Endodermal cell (in vitro differentiated cells): ENCODE results near the gene CAPN2. TPM values are rescaled to one million over a fixed set of nuclear protein-coding genes. Genes with fewer than 3 reads are reported as not detected.

Source experiments
- DNase-seq: peaks from one replicate; pipeline ENCODE4 v3.0.0-alpha.2; 2017
- H3K27ac ChIP-seq: 2 replicates; pipeline ENCODE4 v1.5.1; 2013; ENCODE audit warnings: mild to moderate bottlenecking, low read depth, low read length, moderate library complexity
- H3K27me3 ChIP-seq: 2 replicates; pipeline ENCODE4 v1.6.1; 2013; ENCODE audit warnings: mild to moderate bottlenecking, low read length, moderate library complexity; ENCODE audit not compliant: insufficient read depth, control insufficient read depth, poor library complexity, severe bottlenecking
- H3K36me3 ChIP-seq: 2 replicates; pipeline ENCODE4 v1.7.0; 2013; ENCODE audit warnings: mild to moderate bottlenecking, low read length, moderate library complexity; ENCODE audit not compliant: control insufficient read depth, insufficient read depth
- H3K4me1 ChIP-seq: one replicate; pipeline ENCODE4 v1.7.0; 2013; ENCODE audit warnings: low read length; ENCODE audit not compliant: control insufficient read depth, insufficient read depth
- H3K4me3 ChIP-seq: 2 replicates; pipeline ENCODE4 v1.5.1; 2013; ENCODE audit warnings: mild to moderate bottlenecking, low read length, moderate library complexity
- H3K9ac ChIP-seq: 2 replicates; pipeline ENCODE4 v1.6.1; 2013; ENCODE audit warnings: mild to moderate bottlenecking, low read length, moderate library complexity; ENCODE audit not compliant: poor library complexity, severe bottlenecking; ENCODE audit errors: extremely low read depth
- H3K9me3 ChIP-seq: 2 replicates; pipeline ENCODE4 v1.6.1; 2013; ENCODE audit warnings: mild to moderate bottlenecking, low read length, moderate library complexity; ENCODE audit not compliant: control insufficient read depth
- H3K27ac Mint-ChIP-seq: 2 replicates; pipeline ENCODE4 v1.8.0; 2020; ENCODE audit warnings: mixed read lengths
- H3K27me3 Mint-ChIP-seq: 2 replicates; pipeline ENCODE4 v1.8.0; 2021; ENCODE audit warnings: mild to moderate bottlenecking, mixed read lengths; ENCODE audit not compliant: insufficient read depth
- H3K36me3 Mint-ChIP-seq: 2 replicates; pipeline ENCODE4 v1.8.0; 2020; ENCODE audit warnings: low read depth, mixed read lengths
- H3K4me1 Mint-ChIP-seq: 2 replicates; pipeline ENCODE4 v1.8.0; 2020; ENCODE audit warnings: mixed read lengths
- H3K4me3 Mint-ChIP-seq: 2 replicates; pipeline ENCODE4 v1.8.0; 2020; ENCODE audit warnings: mild to moderate bottlenecking, moderate library complexity, mixed read lengths
- H3K9me3 Mint-ChIP-seq: 2 replicates; pipeline ENCODE4 v1.8.0; 2020; ENCODE audit warnings: mild to moderate bottlenecking, mixed read lengths
- CTCF ChIP-seq: fragments of 200-600 bp; sonication (generic); conservative IDR thresholded peaks from 2 replicates; pipeline ENCODE4 v1.5.0; 2021; ENCODE audit warnings: antibody characterized with exemption, mild to moderate bottlenecking
- WGBS, 2 experiments: methylation state at CpG; one replicate each; pipeline versions ENCODE4 v1.1.5 to v1.1.7; 2013; ENCODE audit warnings: missing lambda C conversion rate in 2 of 2, mixed read lengths in 1 of 2; ENCODE audit not compliant: insufficient coverage in 1 of 2, insufficient read length in 1 of 2; 5-methylcytosine and 5-hydroxymethylcytosine counted together
- total RNA-seq, 2 donors: library from RNA; stranded (reverse); fragmentation: NEBNext Ultra II Directional in 1 of 2; extraction: Animal tissue kit (Norgen Biotek cat#: 25700) in 1 of 2; gene quantifications; 2 replicates in 1 of 2; 3 replicates in 1 of 2; pipeline ENCODE4 v1.2.1, GENCODE V29; 2021

Gene CAPN2
- total RNA-seq, 2 donors from 2014 or later = 49.2 to 49.7 TPM

DNA sequence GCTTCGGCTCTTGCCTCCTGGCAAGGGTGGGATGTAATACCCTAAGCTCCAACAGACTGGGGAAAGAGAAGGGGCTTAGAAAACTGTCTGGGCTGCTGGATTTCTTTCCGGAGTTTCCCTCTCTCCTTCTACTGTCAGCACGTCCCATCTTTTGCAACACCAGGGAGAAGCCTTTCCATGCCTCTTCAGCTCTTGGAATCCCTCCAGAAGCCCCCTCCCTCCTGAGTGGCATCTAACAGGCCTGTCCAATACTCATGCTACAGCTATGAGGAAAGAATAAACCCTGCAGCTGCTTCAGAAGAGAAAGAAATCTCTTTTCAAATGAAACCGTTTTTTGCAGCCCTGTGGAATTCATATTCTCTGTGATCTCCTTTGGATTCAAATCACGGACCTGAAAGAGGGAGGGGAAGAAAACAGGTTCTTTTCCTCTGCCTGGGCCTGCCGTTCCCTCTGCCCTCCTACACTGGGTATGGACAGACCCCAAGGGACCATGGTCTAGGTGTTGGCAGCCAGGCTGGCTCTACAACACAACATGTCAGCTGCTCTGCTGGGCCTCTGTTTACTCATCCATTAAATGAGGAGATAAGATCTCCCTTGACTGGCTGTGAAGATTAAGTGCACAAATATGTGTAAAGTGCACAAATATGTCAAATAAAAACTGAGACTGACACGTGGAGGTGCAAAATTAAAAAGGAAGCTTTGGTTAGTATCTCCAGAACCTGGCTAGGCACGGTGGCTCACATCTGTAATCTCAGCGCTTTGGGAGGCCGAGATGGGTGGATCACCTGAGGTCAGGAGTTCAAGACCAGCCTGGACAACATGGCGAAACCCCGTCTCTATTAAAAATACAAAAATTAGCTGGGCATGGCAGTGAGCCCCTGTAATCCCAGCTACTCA, 6.0 kb upstream of the CAPN2 start:
- H3K9me3 ChIP-seq = no peaks in the 10 kb centered on the region
- no peak overlapping the region for H3K27ac ChIP-seq
- H3K9ac ChIP-seq = no peak overlapping the region
- DNase-seq = peak; percentile 51
- H3K4me3 ChIP-seq = no peak overlapping the region
- no peaks in the 10 kb centered on the region for H3K9me3 Mint-ChIP-seq
- WGBS, 2 experiments = 84 to 86% methylated on average over 10 to 12 of the region's 12 CpGs
- no peaks in the 10 kb centered on the region for H3K36me3 ChIP-seq
- no peak for TF ChIP-seq CTCF
- no peaks in the 10 kb centered on the region for H3K36me3 Mint-ChIP-seq
- no peak overlapping the region for H3K27ac Mint-ChIP-seq
- H3K4me1 Mint-ChIP-seq = peaks cover 36% of the 10 kb centered on the region
- no peaks in the 10 kb centered on the region for H3K27me3 ChIP-seq
- no peak overlapping the region for H3K4me3 Mint-ChIP-seq
- peaks cover 22% of the 10 kb centered on the region for H3K27me3 Mint-ChIP-seq
- H3K4me1 ChIP-seq = peaks cover 8% of the 10 kb centered on the region

DNA sequence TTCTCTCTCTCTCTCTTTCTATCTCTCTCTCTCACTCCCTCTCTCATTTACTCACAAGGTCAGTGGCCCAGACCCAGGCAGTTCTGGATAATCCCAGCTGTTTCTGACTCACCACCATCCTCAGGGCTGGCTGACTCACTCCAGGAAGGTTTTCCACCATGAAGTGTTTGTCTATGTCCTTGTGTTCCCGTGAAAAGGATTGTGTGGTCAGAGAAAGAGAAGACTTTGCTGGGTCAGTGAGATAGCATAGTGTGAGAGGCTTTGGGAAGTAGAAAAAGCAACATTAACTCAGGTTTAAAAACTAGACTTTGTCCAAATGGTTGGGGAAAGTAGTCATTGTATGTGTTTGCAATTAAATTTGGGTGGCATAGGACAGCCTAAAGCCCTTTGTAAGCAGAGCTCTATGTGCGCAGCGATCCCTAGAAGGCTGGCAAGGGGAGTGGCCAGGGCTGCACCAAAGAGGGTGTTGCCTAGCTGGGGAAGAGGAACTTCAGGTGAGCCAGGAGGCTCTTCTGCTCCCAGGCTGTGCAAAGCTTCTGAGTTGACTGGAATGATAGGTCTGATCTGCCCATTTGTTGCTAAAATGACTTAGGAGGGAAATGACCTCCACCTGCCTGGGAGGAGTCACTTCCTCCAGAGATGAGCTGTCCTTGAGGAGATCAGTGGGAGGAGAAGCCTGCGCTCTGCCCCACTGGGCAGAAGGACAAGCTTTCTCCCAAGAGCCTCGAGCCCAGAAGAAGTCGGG, 4.9 kb upstream of the CAPN2 start:
- Histone ChIP-seq H3K27ac (no peak overlapping the region), H3K4me3 (no peak overlapping the region), H3K27me3 (no peaks in the 10 kb centered on the region), H3K36me3 (no peaks in the 10 kb centered on the region), H3K9ac (no peak overlapping the region), H3K4me1 (peaks cover 8% of the 10 kb centered on the region), H3K9me3 (no peaks in the 10 kb centered on the region)
- no peaks in the 10 kb centered on the region for H3K9me3 Mint-ChIP-seq
- DNase-seq = peak; percentile 71
- no peak overlapping the region for H3K27ac Mint-ChIP-seq
- no peak for TF ChIP-seq CTCF
- H3K4me3 Mint-ChIP-seq = no peak overlapping the region
- WGBS, 2 experiments = 76 to 81% methylated on average over 6 of the region's 6 CpGs
- H3K4me1 Mint-ChIP-seq = peaks cover 34% of the 10 kb centered on the region
- no peaks in the 10 kb centered on the region for H3K36me3 Mint-ChIP-seq
- peaks cover 19% of the 10 kb centered on the region for H3K27me3 Mint-ChIP-seq

GRCh38 chr1:223708001-223708359, 4.4 kb upstream of the CAPN2 start:
- H3K27ac ChIP-seq = no peak overlapping the region

More at GRCh38 chr1:223708001-223708359, 4.4 kb upstream of the CAPN2 start:
- TF ChIP-seq CTCF = peak; percentile 52
- Histone ChIP-seq H3K9me3 (no peaks in the 10 kb centered on the region), H3K4me1 (peaks cover 8% of the 10 kb centered on the region), H3K9ac (no peak overlapping the region), H3K4me3 (no peak overlapping the region), H3K27me3 (no peaks in the 10 kb centered on the region), H3K36me3 (no peaks in the 10 kb centered on the region)
- Mint-ChIP-seq H3K4me1 (peaks cover 34% of the 10 kb centered on the region), H3K27me3 (peaks cover 13% of the 10 kb centered on the region), H3K27ac (no peak overlapping the region), H3K9me3 (no peaks in the 10 kb centered on the region), H3K36me3 (no peaks in the 10 kb centered on the region), H3K4me3 (no peak overlapping the region)
- DNase-seq = peak; percentile 43
- WGBS, 2 experiments = 97 to 100% methylated on average over 5 of the region's 5 CpGs
